Cortex of kidney (tissue), 1 donor: ENCODE data around the gene TMTC3.

Source experiments
- DNase-seq: peaks from one replicate; lab custom pipeline; 2025; lab: John Stamatoyannopoulos, UW

The TMTC3 gene

GRCh38 chr12:88227263-88227662, 85.2 kb downstream of the TMTC3 start:
- DNase-seq: no peak

- DNase-seq: no peak
Measured at GRCh38 chr12:88227871-88228270, 85.8 kb downstream of the TMTC3 start.

DNA sequence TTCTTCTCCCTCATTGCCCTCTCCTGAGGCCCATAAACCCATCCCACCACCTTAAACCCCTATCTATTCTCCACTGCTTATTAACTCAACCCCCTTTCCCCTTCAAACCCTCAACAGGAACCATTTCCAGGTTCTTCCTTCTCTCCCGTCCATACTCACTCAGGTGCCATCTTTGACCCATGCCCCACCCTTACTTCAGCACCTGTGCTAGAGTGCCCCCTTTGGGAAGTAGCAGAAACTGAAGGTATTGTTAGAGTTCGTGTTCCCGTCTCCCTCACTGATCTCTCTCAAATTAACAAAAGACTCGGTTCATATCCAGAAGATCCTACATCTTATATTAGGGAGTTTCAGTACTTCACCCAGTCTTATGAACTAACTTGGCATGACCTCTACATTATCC, 86.6 kb downstream of the TMTC3 start:
- no peak for DNase-seq

DNA sequence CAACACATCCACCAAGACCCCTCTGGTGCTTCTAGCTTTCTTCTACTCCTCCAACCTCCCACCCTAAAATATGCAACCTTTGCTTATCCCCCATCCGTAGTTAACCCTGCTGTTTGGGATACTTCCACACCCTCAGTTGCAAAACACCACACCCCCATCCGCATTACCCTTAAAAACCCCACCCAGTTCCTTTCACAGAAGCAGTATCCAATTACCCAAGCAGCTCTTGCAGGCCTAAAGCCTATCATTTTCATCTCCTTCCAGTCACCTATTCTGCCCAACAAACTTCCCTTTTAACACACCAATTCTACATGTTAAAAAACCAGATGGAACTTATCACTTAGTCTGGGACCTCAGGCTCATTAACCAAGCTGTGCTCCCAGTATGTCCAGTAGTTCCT, 88.2 kb downstream of the TMTC3 start:
- DNase-seq: no peak

GRCh38 chr12:88235183-88235833, 93.2 kb downstream of the TMTC3 start:
- DNase-seq: no peak

DNA sequence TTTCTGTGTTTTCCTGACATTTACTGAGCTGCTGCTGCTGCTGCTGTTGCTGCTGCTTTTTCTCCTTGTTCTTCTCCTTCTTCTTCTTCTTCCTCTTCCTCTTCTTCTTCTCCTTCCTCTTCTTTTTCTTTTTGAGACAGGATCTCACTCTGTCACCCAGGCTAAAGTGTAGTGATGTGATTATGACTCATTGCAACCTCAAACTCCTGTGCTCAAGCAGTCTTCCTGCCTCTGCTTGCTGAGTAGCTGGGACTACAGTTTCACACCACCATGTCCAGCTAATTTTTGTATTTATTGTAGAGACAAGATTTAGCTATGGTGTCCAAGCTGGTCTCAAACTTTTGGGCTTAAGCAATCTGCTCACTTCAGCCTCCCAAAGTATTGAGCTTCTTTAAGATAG, 95.8 kb downstream of the TMTC3 start:
- no peak for DNase-seq

- no peak for DNase-seq
Measured at GRCh38 chr12:88238406-88238805, 96.3 kb downstream of the TMTC3 start.

DNA sequence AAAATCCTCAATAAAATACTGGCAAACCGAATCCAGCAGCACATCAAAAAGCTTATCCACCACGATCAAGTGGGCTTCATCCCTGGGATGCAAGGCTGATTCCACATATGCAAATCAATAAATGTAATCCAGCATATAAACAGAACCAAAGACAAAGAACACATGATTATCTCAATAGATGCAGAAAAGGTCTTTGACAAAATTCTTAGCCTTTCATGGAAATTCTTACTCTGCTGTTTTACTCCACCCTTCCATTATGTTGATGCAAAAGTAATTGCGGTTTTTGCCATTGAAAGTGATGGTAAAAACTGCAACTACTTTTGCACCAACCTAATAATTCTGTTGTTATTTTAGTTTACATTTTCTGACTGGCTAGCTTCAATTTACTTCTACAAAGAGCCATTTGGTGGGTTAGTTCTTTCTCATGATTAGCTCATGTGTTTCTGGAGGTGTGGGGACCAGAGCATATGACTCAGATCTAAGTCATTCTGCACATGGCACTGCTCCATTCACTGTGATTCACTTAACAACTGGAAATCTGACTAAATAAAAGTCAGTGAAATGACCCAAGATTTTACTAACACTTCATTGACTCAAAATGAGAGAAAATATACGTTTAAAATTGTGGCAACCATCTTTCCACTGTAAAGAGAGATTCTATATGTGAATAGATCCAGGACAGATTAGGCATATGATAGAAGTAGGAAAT, 99.9 kb downstream of the TMTC3 start:
- DNase-seq: no peak

DNA sequence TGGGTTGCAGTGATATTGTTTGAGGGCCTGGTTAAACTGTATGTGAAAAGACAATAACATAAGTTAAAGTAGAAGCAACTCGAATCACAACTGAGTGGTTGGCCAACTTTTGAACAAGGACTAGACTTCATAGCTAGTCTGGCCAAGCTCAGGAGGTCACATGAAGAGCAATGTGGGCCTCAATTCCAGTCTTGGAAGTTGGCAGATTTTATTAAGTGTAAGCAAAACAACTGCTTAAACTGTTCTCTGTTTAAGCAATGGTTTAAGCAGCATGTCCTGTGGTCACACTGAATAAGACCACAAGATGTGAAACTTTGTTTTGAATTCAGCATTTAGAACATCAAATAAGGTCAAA, 100.4 kb downstream of the TMTC3 start:
- DNase-seq: no peak

DNA sequence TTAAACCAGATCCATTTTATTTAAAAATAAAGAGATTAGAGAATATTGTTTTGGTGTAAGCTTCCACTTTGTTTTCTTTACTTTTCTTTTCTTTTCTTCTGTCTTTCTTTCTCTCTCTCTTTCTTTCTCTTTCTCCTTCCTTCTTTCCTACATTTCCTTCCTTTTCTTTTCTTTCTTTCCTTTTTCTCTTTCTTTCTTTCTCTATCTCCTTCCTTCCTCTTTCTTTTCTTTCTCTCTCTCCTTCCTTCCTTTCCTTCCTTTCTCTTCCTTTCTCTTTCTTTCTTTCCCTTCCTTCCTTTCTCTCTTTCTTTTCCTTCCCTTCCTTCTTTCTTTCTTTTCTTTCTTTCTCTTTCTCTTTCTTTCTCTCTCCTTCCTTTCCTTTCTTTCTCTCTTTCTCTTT, 100.8 kb downstream of the TMTC3 start:
- no peak for DNase-seq

DNA sequence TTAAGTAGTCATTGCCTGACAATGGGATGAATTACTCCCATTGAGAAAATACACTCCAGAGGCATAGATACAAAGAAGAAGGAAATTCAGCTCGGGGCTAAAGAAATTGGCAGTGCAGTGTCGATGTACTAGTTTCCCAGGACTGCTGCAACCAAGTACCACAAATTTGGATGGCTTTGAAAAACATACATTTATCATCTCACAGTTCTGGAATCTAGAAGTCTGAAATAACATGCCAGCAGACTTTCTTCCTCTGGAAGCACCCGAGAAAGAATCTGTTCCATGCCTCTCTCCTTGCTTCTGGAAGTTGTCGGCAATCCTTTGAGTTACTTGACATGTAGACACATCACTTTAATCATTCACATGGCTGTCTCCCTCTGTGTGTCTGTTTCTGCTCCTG, 101.9 kb downstream of the TMTC3 start:
- DNase-seq: no peak

- DNase-seq: no peak
Measured at GRCh38 chr12:88245905-88246304, 103.8 kb downstream of the TMTC3 start.

- DNase-seq: no peak
Measured at GRCh38 chr12:88247241-88247643, 105.1 kb downstream of the TMTC3 start.

DNA sequence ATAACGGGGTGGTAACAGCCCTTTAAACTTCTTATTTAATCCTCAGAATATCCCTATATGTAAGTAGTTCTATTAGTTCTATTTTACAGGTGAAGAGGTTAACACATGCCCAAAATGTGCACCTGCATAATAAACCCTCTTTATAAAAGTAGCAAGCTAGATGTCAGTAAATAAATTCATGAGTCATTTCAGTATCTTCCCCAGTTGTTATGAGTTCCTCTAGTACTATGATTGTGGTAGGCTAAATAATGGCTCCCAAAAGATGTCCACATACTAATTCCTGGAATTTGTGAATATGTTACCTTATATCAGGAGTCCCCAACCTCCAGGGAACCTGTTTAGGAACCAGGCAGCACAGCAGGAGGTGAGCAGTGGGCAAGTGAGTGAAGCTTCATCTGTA, 106.5 kb downstream of the TMTC3 start:
- DNase-seq: no peak
